ENCODE data around the gene GALNTL6. TPM values are rescaled to one million over a fixed set of nuclear protein-coding genes. Genes with fewer than 3 reads are reported as not detected.

GALNTL6 gene
- total RNA-seq, 2 donors from 2014 or later, result 0.08 TPM; not detected in 1

GRCh38 chr4:171849686-171850222 lies 36.5 kb downstream of the GALNTL6 start:
- no peak overlapping the region for H3K4me3 ChIP-seq
- H3K9me3 ChIP-seq, result no peaks in the 10 kb centered on the region
- H3K4me1 ChIP-seq, result no peaks in the 10 kb centered on the region
- H3K27ac ChIP-seq, result no peak overlapping the region
- no peak for TF ChIP-seq CTCF (IDR thresholded peaks at IDR 0.05)
- no peaks in the 10 kb centered on the region for H3K27me3 ChIP-seq
- H3K36me3 ChIP-seq, result no peaks in the 10 kb centered on the region
- no peak for DNase-seq (ENCODE audit: low spot score)

- no peaks in the 10 kb centered on the region for H3K36me3 ChIP-seq
- H3K9me3 ChIP-seq, result no peaks in the 10 kb centered on the region
- TF ChIP-seq CTCF (IDR thresholded peaks at IDR 0.05), result no peak
- no peak for DNase-seq (ENCODE audit: low spot score)
- H3K4me3 ChIP-seq, result no peak overlapping the region
- H3K27ac ChIP-seq, result no peak overlapping the region
- no peaks in the 10 kb centered on the region for H3K4me1 ChIP-seq
- H3K27me3 ChIP-seq, result no peaks in the 10 kb centered on the region
Measured at GRCh38 chr4:171851295-171851694, 38.1 kb downstream of the GALNTL6 start.

- TF ChIP-seq CTCF (IDR thresholded peaks at IDR 0.05), result no peak
- Histone ChIP-seq H3K27ac (no peak overlapping the region), H3K4me3 (no peak overlapping the region), H3K36me3 (no peaks in the 10 kb centered on the region), H3K27me3 (no peaks in the 10 kb centered on the region), H3K4me1 (no peaks in the 10 kb centered on the region), H3K9me3 (no peaks in the 10 kb centered on the region)
- no peak for DNase-seq (ENCODE audit: low spot score)
Measured at GRCh38 chr4:171857302-171858012, 44.3 kb downstream of the GALNTL6 start.

GRCh38 chr4:171875291-171875690 lies 62.1 kb downstream of the GALNTL6 start:
- H3K9me3 ChIP-seq, result no peaks in the 10 kb centered on the region
- TF ChIP-seq CTCF (IDR thresholded peaks at IDR 0.05), result no peak
- no peak for DNase-seq (ENCODE audit: low spot score)
- no peak overlapping the region for H3K27ac ChIP-seq
- no peaks in the 10 kb centered on the region for H3K36me3 ChIP-seq
- no peaks in the 10 kb centered on the region for H3K27me3 ChIP-seq
- no peak overlapping the region for H3K4me3 ChIP-seq
- no peaks in the 10 kb centered on the region for H3K4me1 ChIP-seq

GRCh38 chr4:171876636-171877035 lies 63.4 kb downstream of the GALNTL6 start:
- Histone ChIP-seq H3K36me3 (no peaks in the 10 kb centered on the region), H3K4me3 (no peak overlapping the region), H3K27ac (no peak overlapping the region), H3K4me1 (no peaks in the 10 kb centered on the region), H3K9me3 (no peaks in the 10 kb centered on the region), H3K27me3 (no peaks in the 10 kb centered on the region)
- no peak for TF ChIP-seq CTCF (IDR thresholded peaks at IDR 0.05)
- DNase-seq (ENCODE audit: low spot score), result no peak

GRCh38 chr4:171880136-171880535 lies 66.9 kb downstream of the GALNTL6 start:
- Histone ChIP-seq H3K27ac (no peak overlapping the region), H3K4me3 (no peak overlapping the region), H3K9me3 (no peaks in the 10 kb centered on the region), H3K36me3 (no peaks in the 10 kb centered on the region), H3K4me1 (no peaks in the 10 kb centered on the region), H3K27me3 (no peaks in the 10 kb centered on the region)
- no peak for TF ChIP-seq CTCF (IDR thresholded peaks at IDR 0.05)
- DNase-seq (ENCODE audit: low spot score), result no peak
